T1000 (cell line): ENCODE data around the gene SNX2.

Source experiments
- DNase-seq: peaks from one replicate; lab custom pipeline; 2025; ENCODE audit warnings: mixed read lengths; lab: John Stamatoyannopoulos, UW

Gene SNX2

DNA sequence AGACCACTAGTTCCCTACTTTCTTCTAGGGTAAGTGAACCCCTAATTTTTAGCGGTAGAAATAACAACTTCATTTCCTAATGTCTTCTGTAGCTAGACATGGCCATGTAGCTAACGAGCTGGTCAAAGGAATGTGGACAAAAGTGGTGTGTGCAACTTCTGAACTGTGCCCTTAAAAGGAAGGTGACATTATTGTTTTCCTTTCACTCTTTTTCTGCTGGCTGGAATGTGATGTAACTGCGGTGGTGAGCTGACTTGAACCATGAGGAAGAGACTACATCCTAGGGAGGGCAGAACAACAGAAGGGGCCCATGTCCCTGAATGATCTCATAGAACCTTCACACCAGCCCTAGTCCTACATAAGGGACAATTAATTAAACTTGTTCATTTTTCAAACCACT, 1.3 kb upstream of the SNX2 start:
- DNase-seq = no peak

DNA sequence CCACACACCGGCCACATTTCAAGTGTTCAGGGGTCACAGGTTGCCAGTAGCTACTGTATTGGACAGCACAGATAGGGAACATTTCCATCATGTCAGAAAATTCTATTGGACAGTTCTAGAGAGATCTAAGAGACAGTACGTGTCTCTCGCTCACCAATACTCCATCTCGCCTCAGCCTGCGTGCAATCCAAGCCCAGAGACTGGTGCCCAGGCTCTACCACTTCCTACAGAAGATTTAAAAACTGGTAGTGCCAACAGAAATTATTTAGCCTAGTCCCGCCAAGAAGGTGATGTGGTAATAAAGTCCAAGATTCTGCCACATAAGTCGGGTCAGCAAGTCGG, 390 bp upstream of the SNX2 start:
- no peak for DNase-seq

DNA sequence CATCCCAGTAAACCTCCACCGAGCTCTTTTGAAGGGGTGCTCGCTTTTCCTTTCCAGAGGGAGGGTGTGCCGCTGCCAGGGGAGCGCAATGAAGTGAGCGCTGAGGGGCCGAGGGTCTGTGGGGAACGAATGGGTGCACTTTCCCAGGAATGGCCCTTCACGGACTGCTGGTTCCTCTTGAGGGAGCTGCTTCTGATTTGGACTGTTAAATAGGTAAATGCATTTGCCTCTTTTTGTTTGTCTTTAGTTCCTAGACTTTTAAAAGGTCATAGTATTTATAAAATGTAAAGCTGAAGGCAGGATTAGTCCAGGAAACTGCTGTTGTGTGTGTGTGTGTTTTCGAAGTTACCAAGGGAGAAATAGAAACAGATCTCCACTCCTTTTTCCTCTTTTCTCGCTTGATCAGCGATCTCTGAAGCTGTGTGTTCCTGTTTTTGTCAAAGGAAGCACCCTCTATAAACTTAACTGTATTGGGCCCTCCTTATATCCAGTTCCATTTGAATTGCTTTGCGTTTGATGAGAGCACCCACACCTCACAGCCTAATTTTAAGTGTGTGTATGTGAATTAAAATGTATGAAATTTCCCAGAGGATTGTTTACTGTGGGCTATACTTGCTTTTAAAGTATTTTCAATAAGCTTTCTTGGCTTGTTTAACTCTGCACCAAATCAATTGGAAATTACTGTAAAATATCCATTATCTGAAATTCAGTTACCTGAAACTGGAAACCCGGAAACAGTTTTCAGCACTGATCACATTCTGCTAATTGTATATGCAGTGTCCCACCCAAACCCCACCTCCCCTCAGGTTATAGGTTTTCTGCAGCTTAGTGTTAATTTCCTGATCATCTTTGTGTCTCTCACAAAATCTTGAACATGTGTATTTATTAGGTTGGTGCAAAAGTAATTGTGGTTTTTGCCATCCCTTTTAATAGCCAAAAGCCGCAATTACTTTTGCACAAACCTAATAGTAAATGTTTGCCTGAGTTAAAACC, 966 bp downstream of the SNX2 start:
- no peak for DNase-seq

DNA sequence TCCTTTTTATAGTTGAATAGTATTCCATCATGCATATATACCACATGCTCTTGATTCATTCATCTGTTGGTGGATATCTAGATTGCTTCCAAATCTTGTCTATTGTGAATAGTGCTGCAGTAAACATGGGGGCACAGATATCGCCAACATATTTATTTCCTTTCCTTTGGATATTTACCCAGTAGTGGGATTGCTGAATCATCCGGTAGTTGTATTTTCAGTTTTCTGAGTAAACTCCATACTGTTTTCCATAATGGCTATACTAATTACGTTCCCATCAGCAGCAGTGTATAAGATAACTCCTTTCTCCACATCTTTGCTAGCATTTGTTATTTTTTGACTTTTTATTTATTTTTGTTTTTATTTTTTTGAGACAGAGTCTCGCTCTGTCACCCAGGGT, 3.3 kb downstream of the SNX2 start:
- DNase-seq = no peak

DNA sequence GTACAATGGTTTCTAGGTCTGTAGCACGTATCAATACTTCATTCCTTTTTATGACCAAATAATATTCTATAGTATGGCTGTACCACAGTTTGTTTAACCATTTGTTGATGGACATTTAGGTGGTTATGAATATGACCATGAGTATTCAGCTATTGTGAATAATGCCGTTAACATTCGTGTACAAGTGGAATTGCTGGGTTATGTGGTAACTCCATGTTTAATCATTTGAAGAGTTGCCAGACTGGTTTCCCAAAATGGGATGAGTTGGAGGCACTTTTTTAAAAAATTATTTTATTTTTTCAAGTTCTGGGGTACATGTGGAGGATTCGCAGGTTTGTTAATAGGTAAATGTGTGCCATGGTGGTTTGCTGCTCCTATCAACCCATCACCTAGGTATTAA, 4.6 kb downstream of the SNX2 start:
- no peak for DNase-seq

DNA sequence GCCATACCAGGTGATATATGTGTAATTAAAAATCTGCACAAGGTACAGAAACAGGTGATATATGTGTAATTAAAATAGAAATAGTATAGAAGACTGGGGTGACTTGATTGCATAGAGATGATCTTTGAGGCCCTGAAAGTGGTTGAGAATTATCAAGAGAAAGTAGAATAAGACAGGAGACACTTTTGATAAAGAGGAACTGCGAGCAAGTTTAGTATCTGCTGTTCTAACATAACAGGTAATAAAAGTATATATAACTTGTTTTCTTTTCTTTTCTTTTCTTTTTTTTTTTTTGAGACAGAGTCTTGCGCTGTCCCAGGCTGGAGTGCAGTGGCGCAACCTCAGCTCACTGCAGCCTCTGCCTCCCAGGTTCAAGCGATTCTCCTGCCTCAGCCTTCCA, 5.4 kb downstream of the SNX2 start:
- DNase-seq = no peak

DNA sequence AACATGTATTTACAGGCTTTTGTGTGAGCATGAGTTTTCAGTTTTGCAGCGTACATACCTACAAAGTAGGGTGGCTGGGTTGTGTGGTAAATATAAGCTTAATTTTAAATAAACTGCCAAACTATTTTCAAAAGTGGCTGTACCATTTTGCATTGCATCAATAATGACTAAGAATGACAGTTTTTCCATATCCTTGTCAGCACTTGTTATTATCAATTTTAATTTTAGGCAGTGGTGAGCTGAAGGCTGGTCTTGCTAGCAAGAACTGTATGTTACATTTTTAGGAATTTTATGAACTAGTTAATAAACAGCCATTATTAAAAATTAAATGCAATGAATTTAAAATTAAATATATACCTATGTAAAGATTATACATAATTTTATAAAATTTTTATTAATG, 6.6 kb downstream of the SNX2 start:
- no peak for DNase-seq

DNA sequence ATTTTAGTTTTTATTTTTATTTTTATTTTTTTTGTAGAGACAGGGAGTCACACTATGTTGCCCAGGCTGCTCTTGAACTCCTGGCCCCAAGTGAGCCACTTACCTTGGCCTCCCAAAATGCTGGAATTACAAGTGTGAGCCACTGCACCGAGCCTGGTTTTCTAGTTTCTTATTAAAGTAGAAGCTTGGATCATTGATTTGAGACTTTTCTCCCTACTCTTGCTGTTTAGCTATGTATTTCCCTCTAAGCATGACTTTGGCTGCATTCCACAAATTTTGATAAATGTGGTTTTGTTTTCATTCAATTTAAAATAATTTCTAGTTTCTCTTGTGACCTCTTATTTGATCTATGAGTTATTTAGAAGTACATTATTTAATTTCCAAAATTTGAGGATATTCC, 10.4 kb downstream of the SNX2 start:
- no peak for DNase-seq

DNA sequence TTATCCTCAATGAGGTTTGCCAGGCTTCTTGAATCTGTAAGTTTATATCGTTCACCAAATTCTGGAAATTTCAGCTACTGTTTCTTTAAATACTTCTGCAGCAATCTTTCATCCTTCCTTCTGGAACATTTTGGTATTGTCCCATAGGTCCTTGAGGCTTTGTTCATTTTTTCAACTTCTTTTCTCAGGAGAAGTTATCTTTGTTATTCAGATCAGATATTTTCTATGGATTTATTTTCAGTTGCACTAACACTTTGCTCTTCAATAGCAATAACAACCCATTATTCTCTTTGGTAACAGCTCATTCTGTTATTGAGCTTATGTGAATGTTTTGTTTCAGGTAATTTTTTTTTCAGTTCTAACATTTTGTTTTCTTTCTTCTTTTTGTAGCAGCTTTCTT, 13.5 kb downstream of the SNX2 start:
- DNase-seq = no peak

DNA sequence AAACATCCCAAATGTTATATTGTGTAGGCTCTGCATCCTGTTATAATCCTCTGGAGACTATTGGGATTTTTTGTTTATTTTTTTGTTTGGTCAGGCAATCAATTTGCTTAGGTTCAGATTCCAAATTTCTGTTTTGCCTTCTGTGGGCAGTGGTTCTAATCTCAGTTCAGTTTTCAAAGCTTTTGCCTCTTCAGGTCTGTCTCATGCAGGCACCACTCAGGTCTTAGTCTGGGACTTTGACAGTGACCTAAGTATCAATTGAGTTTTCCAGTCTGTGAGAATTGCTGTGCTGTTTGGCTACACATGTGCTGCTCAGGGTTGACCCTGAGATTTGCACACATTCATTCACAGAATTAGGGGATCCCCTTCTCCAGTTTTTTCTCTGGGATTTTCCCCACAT, 14.1 kb downstream of the SNX2 start:
- DNase-seq = no peak

DNA sequence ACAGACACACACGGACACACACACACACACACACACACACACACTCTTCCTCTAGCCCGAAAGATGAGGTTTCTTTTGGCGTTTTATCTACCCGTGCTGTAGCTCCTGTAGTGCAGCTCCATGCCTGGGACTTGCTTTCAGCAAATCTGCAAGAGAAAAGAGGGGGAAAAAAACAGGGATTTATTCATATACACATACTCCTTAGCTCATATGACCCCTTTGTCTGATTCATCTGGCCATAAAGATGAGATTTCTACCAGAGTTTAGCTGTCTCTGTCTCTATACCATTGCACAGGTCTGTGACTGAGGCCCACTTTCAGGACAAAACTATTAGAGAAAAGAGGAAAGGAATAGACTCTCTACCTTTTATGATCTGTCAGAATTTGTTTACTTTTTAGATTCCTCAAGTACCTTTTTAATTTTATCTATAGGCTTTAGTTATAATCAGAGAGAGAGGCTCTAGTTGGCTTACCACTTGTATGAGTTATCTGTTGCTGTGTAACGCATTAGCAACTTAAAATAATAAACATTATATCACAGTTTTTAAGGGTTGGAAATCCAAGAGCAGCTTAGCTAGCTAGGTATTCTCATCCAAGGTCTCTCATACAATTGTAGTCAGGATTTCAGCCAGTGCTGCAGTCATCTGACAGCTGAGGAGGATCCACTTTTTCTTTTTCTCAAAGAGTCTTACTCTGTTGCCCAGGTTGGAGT, 14.7 kb downstream of the SNX2 start:
- DNase-seq = no peak

DNA sequence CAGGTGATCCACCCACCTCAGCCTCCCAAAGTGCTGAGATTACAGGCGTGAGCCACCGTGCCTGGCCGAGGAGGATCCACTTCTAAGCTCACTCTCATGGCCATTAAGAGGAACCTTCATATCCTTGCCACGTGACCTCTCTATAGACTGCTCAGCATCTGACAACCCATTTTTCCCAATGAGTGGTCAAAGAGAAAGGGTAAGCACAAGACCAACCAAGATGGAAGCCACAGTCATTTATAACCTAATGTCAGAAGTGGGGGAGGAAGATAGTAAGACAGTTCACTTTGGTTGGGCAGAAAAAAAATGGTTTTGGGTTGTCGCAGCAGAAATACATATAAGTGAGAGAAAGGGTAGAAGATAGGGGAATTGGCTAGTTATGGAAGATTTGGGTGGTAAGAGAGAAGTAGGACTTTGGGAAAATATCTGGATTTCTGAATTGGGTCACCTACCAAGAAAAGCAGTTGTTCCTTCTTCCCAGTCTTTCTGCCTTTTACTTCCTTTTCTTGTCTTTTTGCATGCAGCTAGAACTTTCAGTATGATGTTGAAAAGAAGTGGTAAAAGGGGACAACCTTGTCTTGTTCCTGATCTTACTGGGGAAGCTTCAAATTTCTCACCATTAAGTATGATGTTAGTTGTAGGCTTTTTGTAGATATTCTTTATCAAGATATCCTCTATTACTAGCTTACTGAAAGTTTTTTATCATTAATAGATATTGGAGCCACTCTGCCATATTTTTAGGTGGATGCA, 15.6 kb downstream of the SNX2 start:
- DNase-seq = no peak

DNA sequence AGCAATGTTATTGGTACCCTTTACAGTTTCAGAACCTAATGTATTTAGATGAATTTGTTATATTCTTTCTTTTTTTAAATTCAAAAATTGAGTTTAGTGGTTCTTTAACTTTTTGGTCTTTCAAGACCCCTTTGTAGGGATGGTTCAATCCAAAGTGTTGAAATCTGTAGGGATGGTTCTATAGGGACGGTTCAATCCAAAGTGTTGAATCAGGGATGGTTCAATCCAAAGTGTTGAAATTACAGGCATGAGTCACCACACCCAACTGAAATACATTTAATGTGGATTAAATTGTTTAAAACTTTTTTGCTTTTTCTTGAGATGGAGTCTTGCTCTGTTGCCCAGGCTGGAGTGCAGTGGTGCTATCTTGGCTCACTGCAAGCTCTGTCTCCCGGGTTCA, 30.6 kb downstream of the SNX2 start:
- no peak for DNase-seq

DNA sequence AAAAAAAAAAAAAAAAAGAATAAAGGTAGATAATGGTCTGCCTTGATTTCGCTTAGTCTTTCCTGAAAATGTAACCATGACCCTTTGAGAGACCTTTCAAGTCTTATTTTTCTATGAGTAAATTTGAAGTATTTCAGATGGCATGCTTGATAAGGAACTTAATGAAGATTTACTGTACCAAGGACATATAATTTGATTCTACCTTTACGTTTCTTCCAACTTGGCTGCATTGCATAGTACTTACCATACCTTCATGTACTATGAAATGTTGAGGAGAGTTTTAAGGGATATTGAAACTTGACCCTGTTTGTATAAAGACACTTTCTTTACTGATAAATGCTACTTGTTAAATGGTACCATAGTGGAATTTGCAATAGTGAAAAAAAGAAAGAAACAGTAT, 35.5 kb downstream of the SNX2 start:
- no peak for DNase-seq

DNA sequence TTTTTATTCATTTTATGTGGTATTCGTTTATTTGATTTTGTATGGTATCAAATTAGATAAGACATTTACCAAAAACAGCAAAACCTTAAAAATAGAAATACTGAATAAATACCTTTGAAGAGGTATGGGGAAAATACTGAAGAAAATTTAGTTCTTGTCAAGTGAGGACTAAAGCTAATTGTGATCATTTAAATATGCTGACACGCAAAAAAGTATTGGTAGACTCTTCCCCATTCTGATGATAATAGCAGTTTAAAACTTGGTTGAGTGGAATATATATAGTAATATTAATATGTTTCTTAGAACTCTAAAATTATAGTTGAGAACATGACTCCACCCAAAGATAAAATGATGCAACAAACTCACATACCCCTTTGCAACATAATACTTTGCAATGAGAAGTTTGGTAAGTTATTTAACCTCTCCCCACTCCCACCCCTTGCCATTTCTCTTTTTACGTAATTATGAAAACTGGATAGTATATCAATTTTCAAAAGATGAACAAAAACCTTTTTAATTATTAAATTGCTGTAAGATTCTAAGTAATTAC, 40.4 kb downstream of the SNX2 start:
- DNase-seq = no peak

DNA sequence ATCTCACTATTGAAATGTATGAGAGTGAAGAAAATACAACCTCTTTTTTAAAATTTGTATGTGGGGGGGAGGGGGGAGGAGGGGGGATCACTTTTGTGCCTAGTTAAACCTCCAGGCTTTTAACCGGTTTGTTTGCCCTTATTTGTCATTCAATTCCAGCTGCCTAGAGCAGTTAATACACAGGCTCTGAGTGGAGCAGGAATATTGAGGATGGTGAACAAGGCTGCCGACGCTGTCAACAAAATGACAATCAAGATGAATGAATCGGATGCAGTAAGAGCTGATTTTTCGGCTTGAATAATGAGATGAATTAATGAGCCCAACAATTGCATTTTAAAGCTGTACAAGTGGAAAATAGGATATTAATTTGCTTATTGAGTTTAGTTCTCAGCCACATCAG, 41.9 kb downstream of the SNX2 start:
- DNase-seq = no peak

DNA sequence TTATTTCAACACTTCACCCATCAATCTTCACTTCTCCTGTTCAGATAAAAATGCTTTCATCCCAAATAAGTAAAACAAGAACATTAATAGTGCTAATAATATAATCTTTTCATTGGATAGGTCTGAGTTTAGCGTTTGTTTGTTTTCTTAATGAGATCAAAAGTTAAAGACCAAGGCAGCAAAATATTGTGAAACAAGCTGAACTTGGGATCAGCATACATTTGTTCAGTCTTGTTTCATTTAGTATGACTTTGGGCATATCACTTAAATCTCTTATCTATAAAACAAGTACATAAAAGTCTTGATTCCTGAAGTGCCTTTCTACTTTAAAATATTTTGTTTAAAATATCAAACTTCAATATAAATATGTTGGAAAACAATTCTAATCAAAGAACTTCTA, 57.1 kb downstream of the SNX2 start:
- no peak for DNase-seq

DNA sequence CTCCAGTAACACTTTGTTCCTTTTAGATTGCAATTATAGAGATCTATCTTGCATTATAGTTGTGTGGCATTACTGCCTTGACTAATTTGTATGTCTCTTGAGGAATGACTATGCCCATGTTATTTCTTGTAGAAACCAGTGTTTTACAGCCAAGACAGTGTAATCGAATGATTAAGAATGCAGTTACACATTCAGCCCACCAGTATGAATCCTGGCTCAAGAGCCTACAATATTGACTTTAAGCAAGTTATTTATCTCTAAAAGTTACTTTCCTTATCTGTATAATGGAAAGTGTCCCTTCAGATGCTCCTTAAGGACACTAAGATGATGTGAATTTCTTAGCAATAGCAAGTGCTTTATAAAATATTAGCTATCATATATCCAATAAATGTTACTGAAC, 60.8 kb downstream of the SNX2 start:
- DNase-seq = no peak

DNA sequence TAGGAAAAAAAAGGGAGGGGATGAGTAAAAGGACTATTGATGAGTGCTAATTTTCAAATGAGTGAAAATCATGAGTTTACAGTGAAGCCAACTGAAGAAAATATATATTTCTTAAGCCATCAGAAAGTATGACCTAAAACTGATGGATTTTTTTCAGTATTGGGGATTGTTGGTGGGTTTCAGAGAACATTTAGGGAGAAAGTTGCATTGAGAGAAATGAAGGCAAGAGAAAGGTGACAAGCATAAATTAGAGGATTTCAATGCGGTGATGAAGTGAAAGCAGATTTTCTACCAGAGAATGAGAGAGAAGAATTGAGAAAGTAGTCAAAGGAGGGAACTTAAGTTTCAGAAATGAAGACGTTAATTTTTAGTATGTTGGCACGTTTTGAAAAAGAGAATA, 62.1 kb downstream of the SNX2 start:
- DNase-seq = no peak

DNA sequence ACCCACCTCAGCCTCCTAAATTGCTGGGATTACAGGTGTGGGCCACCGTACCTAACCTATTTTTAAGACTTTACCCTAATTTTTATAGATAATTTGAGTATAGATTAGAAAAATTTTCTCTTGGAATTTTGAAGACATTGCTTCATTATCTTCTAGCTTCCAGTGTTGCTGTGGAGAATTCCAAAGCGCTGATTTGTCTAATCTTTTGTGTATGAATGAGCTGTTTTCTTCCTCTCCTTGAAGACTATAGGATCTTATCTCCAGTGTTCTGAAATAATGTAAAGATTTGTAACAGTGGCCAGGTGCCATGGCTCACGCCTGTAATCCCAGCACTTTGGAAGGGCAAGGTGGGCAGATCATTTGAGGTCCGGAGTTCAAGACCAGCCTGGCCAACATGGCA, 64.9 kb downstream of the SNX2 start:
- DNase-seq = no peak

DNA sequence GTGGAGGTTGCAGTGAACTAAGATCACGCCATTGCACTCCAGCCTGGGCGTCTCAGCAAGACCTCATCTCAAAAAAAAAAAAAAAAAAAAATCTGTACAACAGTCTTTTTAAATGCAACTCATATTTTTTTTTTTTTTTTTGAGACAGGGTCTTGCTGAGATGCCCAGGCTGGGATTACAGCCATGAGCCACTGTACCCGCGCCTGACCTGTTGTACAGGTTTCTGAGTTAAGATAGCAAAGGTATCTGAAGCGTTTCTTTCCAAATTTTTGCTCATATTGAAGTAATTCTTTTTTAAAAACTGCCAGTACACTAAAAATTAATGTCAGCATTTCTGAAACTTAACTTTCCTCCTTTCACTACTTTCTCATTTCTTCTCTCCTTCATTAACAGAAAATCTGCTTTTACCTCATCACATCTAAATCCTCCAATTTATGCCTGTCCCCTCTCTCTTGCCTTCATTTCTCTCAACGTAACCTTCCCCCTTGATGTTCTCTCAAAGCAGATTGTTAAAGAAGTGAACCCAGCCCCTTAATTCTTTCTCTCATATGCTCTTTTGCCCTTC, 67.2 kb downstream of the SNX2 start:
- DNase-seq = no peak
